ENCODE data around the gene ARFIP1. TPM values are rescaled to one million over a fixed set of nuclear protein-coding genes. Genes with fewer than 3 reads are reported as not detected.

ARFIP1 gene
- total and polyA plus RNA-seq, 9 of the 15 experiments (the other 6 are each of a cell fraction or from before 2014, with no cell fraction given) = 14.1 to 25.1 (median 20.9) TPM

- intact Hi-C loops (cut with micrococcal nuclease) = loop anchor here (2.0 kb wide), 1 partner anchor 148 kb away; no protein-coding TSS in a partner anchor
- no peaks in the 10 kb centered on the region for H3K79me2 ChIP-seq (ENCODE audit: control insufficient read depth, insufficient read depth, low read length)
- peak overlapping the region; percentile 71 for H3K4me2 ChIP-seq (ENCODE audit: insufficient read depth, low read length)
- peak; percentile 59 for ATAC-seq
- no peaks in the 10 kb centered on the region for H3K36me3 ChIP-seq (ENCODE audit: control insufficient read depth, insufficient read depth, low read length)
- in situ Hi-C loops (cut with MboI) = no loop called here
- no peak for FAIRE-seq
- BruUV-seq (replicated peaks) = no TSS peak
- peak overlapping the region; percentile 36 to 86; a peak in 3 of 4 replicates for H3K9ac ChIP-seq (ENCODE audit: insufficient read depth in 1 of 2, low read depth in 2 of 2, low read length in 2 of 2)
- H3K27me3 ChIP-seq (ENCODE audit: control insufficient read depth in 2 of 2, insufficient read depth in 2 of 2, low read length in 2 of 2) = peaks cover 17 to 57% of the 10 kb centered on the region in 2 experiments
- 0 out of 2 replicates have a peak, but pooled peaks cover 11% of the 10 kb centered on the region for H4K20me1 ChIP-seq (replicated peaks; ENCODE audit: control insufficient read depth, insufficient read depth, low read length)
- peaks cover 0 to 26% of the 10 kb centered on the region in 2 experiments; a peak in 3 of 5 replicates for H3K4me1 ChIP-seq (replicated peaks in 1 of 2; ENCODE audit: control insufficient read depth in 2 of 2, insufficient read depth in 2 of 2, low read length in 2 of 2)
- no peak overlapping the region for H3K27ac ChIP-seq (ENCODE audit: extremely low read depth, low read depth, low read length)
- peak overlapping the region; percentile 81 for H2AFZ ChIP-seq (ENCODE audit: low read depth, low read length)
- H3K9me3 ChIP-seq (replicated peaks; ENCODE audit: control insufficient read depth, insufficient read depth, low read depth, low read length) = no peaks in the 10 kb centered on the region
- H3K4me3 ChIP-seq = peak overlapping the region; percentile 50
- ChIA-PET CTCF (ENCODE audit: low intra/inter-chr PET ratio) (no interaction called here), POLR2A (interaction anchor here (0.6 to 0.8 kb wide), 2 partner anchors 25 to 185 kb away, joined by 3 to 4 read pairs; no protein-coding TSS in a partner anchor)
- under 1% methylated on average over 67 of the region's 93 CpGs for WGBS (ENCODE audit: insufficient coverage, low coverage, missing lambda C conversion rate)
- H3K9me1 ChIP-seq (ENCODE audit: control insufficient read depth, insufficient read depth, low read length) = no peaks in the 10 kb centered on the region
- DNase-seq (ENCODE audit: extremely low read depth in 1 of 4, low spot score in 3 of 4) = peak; percentile 35 to 51 (median 47)
- TF ChIP-seq KAT7 (CRISPR knock-in tag; IDR thresholded peaks at IDR 0.05; ENCODE audit: borderline replicate concordance) (0 out of 2 replicates have a peak, but pooled peaks have one; percentile 10), CHCHD3 (CRISPR knock-in tag; IDR thresholded peaks at IDR 0.05) (no peak), RBFOX2 (IDR thresholded peaks at IDR 0.05; ENCODE audit: low read depth, low read length) (0 out of 2 replicates have a peak, but pooled peaks have one; percentile 9), ID3 (CRISPR knock-in tag; IDR thresholded peaks at IDR 0.05) (no peak), ID3 (tag; IDR thresholded peaks at IDR 0.05) (no peak), SP1 (CRISPR knock-in tag; IDR thresholded peaks at IDR 0.05) (no peak), LCOR (CRISPR knock-in tag; IDR thresholded peaks at IDR 0.05) (peak; percentile 58; the same call in 1 of the 2 replicates), ZFP1 (CRISPR knock-in tag; IDR thresholded peaks at IDR 0.05) (no peak), MLX (CRISPR knock-in tag; conservative IDR thresholded peaks at IDR 0.05) (no peak), USF1 (CRISPR knock-in tag; IDR thresholded peaks at IDR 0.05) (0 out of 2 replicates have a peak, but pooled peaks have one; percentile 17), TEAD1 (CRISPR knock-in tag; IDR thresholded peaks at IDR 0.05) (0 out of 4 replicates have a peak, but pooled peaks of 1 of the 2 experiments have one; percentile 50), ZNF217 (CRISPR knock-in tag; IDR thresholded peaks at IDR 0.05) (no peak), ARID1B (IDR thresholded peaks at IDR 0.05) (no peak), CHD1 (IDR thresholded peaks at IDR 0.05; ENCODE audit: low read length) (peak; percentile 62), RNF2 (IDR thresholded peaks at IDR 0.05) (0 out of 2 replicates have a peak, but pooled peaks have one; percentile 31), NFIX (CRISPR knock-in tag; IDR thresholded peaks at IDR 0.05; ENCODE audit: low read depth) (no peak), JUNB (CRISPR knock-in tag; conservative IDR thresholded peaks at IDR 0.05) (no peak), ESRRA (IDR thresholded peaks at IDR 0.05; ENCODE audit: borderline replicate concordance, low read depth) (no peak), PHF8 (IDR thresholded peaks at IDR 0.05; ENCODE audit: borderline replicate concordance, low read length) (peak; percentile 43; the same call in 1 of the 2 replicates), TRIM28 (IDR thresholded peaks at IDR 0.05) (no peak), ZNF347 (CRISPR knock-in tag; IDR thresholded peaks at IDR 0.05; ENCODE audit: low read depth) (no peak)
These were observed 156.9 kb downstream of the ARFIP1 start for GRCh38 chr4:152936446-152937335.
